CD8-positive, alpha-beta memory T cell (primary cell): ENCODE data around the gene STXBP2. TPM values are rescaled to one million over a fixed set of nuclear protein-coding genes. Genes with fewer than 3 reads are reported as not detected.

ENCODE experiments used
- CTCF ChIA-PET: fragments of 350-600 bp; sonication (Branson Sonifier 250); formaldehyde crosslinking; loops from one replicate; lab custom pipeline; 2021; ENCODE audit warnings: antibody characterized with exemption; lab: Charles Lee
- POLR2A ChIA-PET: fragments of 350-600 bp; sonication (Branson Sonifier 250); formaldehyde crosslinking; loops from one replicate; lab custom pipeline; 2021; ENCODE audit warnings: antibody characterized with exemption; lab: Charles Lee
- DNase-seq, 5 donors: peaks; one replicate each; pipeline versions ENCODE4 v3.0.0 to v3.0.0-alpha.2; 2020 to 2022; ENCODE audit warnings: mixed read lengths in 1 of 5
- H3K27ac ChIP-seq: one replicate; pipeline ENCODE4 v1.7.0; 2013; ENCODE audit warnings: low read depth, mild to moderate bottlenecking, low read length, moderate library complexity
- H3K27me3 ChIP-seq: 2 replicates; pipeline ENCODE4 v1.7.0; 2013; ENCODE audit warnings: low read length, mild to moderate bottlenecking; ENCODE audit not compliant: insufficient read depth, poor library complexity, severe bottlenecking
- H3K36me3 ChIP-seq: 2 replicates; pipeline ENCODE4 v1.7.0; 2013; ENCODE audit warnings: mild to moderate bottlenecking, low read length, moderate library complexity; ENCODE audit not compliant: insufficient read depth
- H3K4me1 ChIP-seq: 2 replicates; pipeline ENCODE4 v1.7.0; 2013; ENCODE audit warnings: mild to moderate bottlenecking, low read length, moderate library complexity; ENCODE audit not compliant: insufficient read depth
- H3K4me3 ChIP-seq: 2 replicates; pipeline ENCODE4 v1.7.0; 2013; ENCODE audit warnings: mild to moderate bottlenecking, low read length
- H3K9me3 ChIP-seq: 2 replicates; pipeline ENCODE4 v1.7.0; 2013; ENCODE audit warnings: mild to moderate bottlenecking, low read length
- H3K27ac Mint-ChIP-seq, 8 donors: one replicate each; pipeline ENCODE4 v1.8.0; 2020 to 2021; ENCODE audit warnings: mixed read lengths in 8 of 8, mild to moderate bottlenecking in 6 of 8, inconsistent platforms in 3 of 8, moderate library complexity in 3 of 8
- H3K27me3 Mint-ChIP-seq, 2 donors: one replicate each; pipeline ENCODE4 v1.8.0; 2020 to 2021; ENCODE audit warnings: mixed read lengths in 2 of 2, mild to moderate bottlenecking in 1 of 2, moderate library complexity in 1 of 2
- H3K36me3 Mint-ChIP-seq, 3 donors: one replicate each; pipeline ENCODE4 v1.8.0; 2020 to 2021; ENCODE audit warnings: mixed read lengths in 3 of 3, inconsistent platforms in 1 of 3, mild to moderate bottlenecking in 1 of 3
- H3K4me1 Mint-ChIP-seq, 3 donors: one replicate each; pipeline ENCODE4 v1.8.0; 2020 to 2021; ENCODE audit warnings: mixed read lengths in 3 of 3, inconsistent platforms in 1 of 3, mild to moderate bottlenecking in 1 of 3
- H3K4me3 Mint-ChIP-seq, 7 donors: one replicate each; pipeline ENCODE4 v1.8.0; 2020 to 2021; ENCODE audit warnings: mixed read lengths in 7 of 7, mild to moderate bottlenecking in 6 of 7, moderate library complexity in 4 of 7, inconsistent platforms in 2 of 7
- H3K9me3 Mint-ChIP-seq, 5 donors: one replicate each; pipeline ENCODE4 v1.8.0; 2020 to 2022; ENCODE audit warnings: mixed read lengths in 5 of 5, mild to moderate bottlenecking in 3 of 5, moderate library complexity in 2 of 5, inconsistent platforms in 1 of 5
- polyA plus RNA-seq: library from polyadenylated mRNA; unstranded; fragments of 300-500 nt; fragmentation: Illumina TruSeq; gene quantifications from one replicate; pipeline ENCODE4 v1.2.3, GENCODE V29; 2021
- total RNA-seq, 2 experiments: library from RNA; stranded (reverse); gene quantifications; one replicate each; pipeline ENCODE4 v1.2.3, GENCODE V29; 2021

STXBP2 gene
- total and polyA plus RNA-seq, 3 experiments from 2014 or later = 75.2 to 80.5 (median 80.1) TPM

- H3K27ac Mint-ChIP-seq = no peak overlapping the region
- no peak overlapping the region for H3K4me3 Mint-ChIP-seq
These were observed 36.2 kb upstream of the STXBP2 start for GRCh38 chr19:7600721-7601120.

GRCh38 chr19:7602240-7602934 is 34.5 kb upstream of the STXBP2 start:
- no peak overlapping the region for H3K4me3 Mint-ChIP-seq
- Histone ChIP-seq H3K9me3 (no peaks in the 10 kb centered on the region), H3K4me3 (no peak overlapping the region), H3K36me3 (no peaks in the 10 kb centered on the region), H3K27ac (no peak overlapping the region), H3K27me3 (peaks cover 7% of the 10 kb centered on the region), H3K4me1 (no peaks in the 10 kb centered on the region)
- no peaks in the 10 kb centered on the region for H3K4me1 Mint-ChIP-seq
- H3K27me3 Mint-ChIP-seq = peaks cover 12 to 29% of the 10 kb centered on the region in 2 donors
- H3K36me3 Mint-ChIP-seq = no peaks in the 10 kb centered on the region
- DNase-seq = no peak
- H3K9me3 Mint-ChIP-seq = peaks cover 0 to 2% (median 0%) of the 10 kb centered on the region in 5 donors
- peak overlapping the region in 1 of 8 donors; percentile 16 for H3K27ac Mint-ChIP-seq
- POLR2A ChIA-PET = no interaction called here
- CTCF ChIA-PET = no interaction called here

More at GRCh38 chr19:7600721-7601120, 36.2 kb upstream of the STXBP2 start:
- ChIA-PET POLR2A (no interaction called here), CTCF (no interaction called here)
- Mint-ChIP-seq H3K36me3 (no peaks in the 10 kb centered on the region), H3K9me3 (no peaks in the 10 kb centered on the region), H3K27me3 (peaks cover 17 to 34% of the 10 kb centered on the region in 2 donors), H3K4me1 (peaks cover 0 to 4% (median 2%) of the 10 kb centered on the region in 3 donors)
- Histone ChIP-seq H3K36me3 (no peaks in the 10 kb centered on the region), H3K27ac (no peak overlapping the region), H3K27me3 (peaks cover 18% of the 10 kb centered on the region), H3K9me3 (no peaks in the 10 kb centered on the region), H3K4me3 (no peak overlapping the region), H3K4me1 (no peaks in the 10 kb centered on the region)
- DNase-seq = no peak

GRCh38 chr19:7602935-7603497 is 33.9 kb upstream of the STXBP2 start:
- Histone ChIP-seq H3K27me3 (peaks cover 2% of the 10 kb centered on the region), H3K4me3 (no peak overlapping the region), H3K36me3 (no peaks in the 10 kb centered on the region), H3K27ac (no peak overlapping the region), H3K9me3 (no peaks in the 10 kb centered on the region), H3K4me1 (no peaks in the 10 kb centered on the region)
- ChIA-PET CTCF (no interaction called here), POLR2A (no interaction called here)
- Mint-ChIP-seq H3K4me3 (no peak overlapping the region), H3K36me3 (no peaks in the 10 kb centered on the region), H3K9me3 (peaks cover 0 to 2% (median 0%) of the 10 kb centered on the region in 5 donors), H3K27me3 (peaks cover 6 to 23% of the 10 kb centered on the region in 2 donors), H3K27ac (no peak overlapping the region), H3K4me1 (no peaks in the 10 kb centered on the region)
- no peak for DNase-seq

GRCh38 chr19:7603919-7604318 is 33.0 kb upstream of the STXBP2 start:
- no peaks in the 10 kb centered on the region for H3K4me1 ChIP-seq
- Mint-ChIP-seq H3K9me3 (peaks cover 0 to 2% (median 0%) of the 10 kb centered on the region in 5 donors), H3K27ac (no peak overlapping the region), H3K27me3 (peaks cover 2 to 23% of the 10 kb centered on the region in 2 donors), H3K4me1 (no peaks in the 10 kb centered on the region), H3K36me3 (no peaks in the 10 kb centered on the region), H3K4me3 (no peak overlapping the region)
- no peak for DNase-seq
- H3K4me3 ChIP-seq = no peak overlapping the region
- ChIA-PET POLR2A (no interaction called here), CTCF (interaction anchor here (0.9 kb wide), 1 partner anchor 36 kb away, joined by 3 read pairs; no protein-coding TSS in a partner anchor)
- no peaks in the 10 kb centered on the region for H3K27me3 ChIP-seq
- H3K36me3 ChIP-seq = no peaks in the 10 kb centered on the region
- H3K9me3 ChIP-seq = no peaks in the 10 kb centered on the region
- no peak overlapping the region for H3K27ac ChIP-seq

DNA sequence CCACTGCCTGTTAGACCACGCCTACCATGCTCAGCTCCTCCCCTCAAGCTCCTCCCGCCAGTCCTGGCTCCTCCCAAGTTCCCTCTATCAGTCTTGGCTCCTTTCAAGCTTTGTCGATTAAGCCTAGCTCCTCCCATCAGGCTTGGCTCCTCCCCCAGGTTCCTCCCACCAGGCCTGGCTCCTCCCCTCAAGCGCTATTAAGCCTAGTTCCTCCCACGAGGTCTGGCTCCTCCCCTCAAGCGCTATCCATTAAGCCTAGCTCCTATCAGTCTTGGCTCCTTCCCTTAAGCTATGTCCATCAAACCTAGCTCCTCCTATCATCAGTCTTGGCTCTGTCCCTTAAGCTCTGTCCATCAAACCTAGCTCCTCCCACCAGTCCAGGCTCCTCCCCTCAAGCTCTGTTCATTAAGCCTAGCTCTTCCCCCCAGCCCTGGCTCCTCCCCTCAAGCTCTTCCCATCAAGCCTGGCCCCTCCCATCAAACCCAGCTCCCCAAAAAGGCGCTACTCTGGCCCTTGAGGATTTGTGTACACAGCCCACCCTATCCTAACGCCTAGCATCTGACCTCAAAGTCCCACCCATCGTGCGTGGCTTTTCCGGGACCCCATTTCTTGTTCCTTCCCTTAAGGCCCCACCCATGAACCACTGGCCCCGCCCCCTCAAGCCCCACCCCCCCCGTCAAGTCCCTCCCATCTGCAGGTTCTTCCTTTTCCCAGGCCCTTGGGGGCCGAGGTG is 31.3 kb upstream of the STXBP2 start:
- Histone ChIP-seq H3K4me3 (no peak overlapping the region), H3K4me1 (no peaks in the 10 kb centered on the region), H3K9me3 (no peaks in the 10 kb centered on the region), H3K27me3 (no peaks in the 10 kb centered on the region), H3K36me3 (no peaks in the 10 kb centered on the region), H3K27ac (no peak overlapping the region)
- H3K4me3 Mint-ChIP-seq = no peak overlapping the region
- H3K27ac Mint-ChIP-seq = no peak overlapping the region
- no peaks in the 10 kb centered on the region for H3K4me1 Mint-ChIP-seq
- DNase-seq = no peak
- CTCF ChIA-PET = no interaction called here
- H3K27me3 Mint-ChIP-seq = peaks cover 2 to 23% of the 10 kb centered on the region in 2 donors
- POLR2A ChIA-PET = no interaction called here
- H3K9me3 Mint-ChIP-seq = peaks cover 0 to 2% (median 0%) of the 10 kb centered on the region in 5 donors
- no peaks in the 10 kb centered on the region for H3K36me3 Mint-ChIP-seq

- ChIA-PET POLR2A (no interaction called here), CTCF (no interaction called here)
- DNase-seq = no peak
- no peaks in the 10 kb centered on the region for H3K36me3 ChIP-seq
- H3K36me3 Mint-ChIP-seq = no peaks in the 10 kb centered on the region
- H3K27me3 ChIP-seq = no peaks in the 10 kb centered on the region
- H3K4me3 Mint-ChIP-seq = no peak overlapping the region
- H3K4me3 ChIP-seq = no peak overlapping the region
- H3K4me1 Mint-ChIP-seq = no peaks in the 10 kb centered on the region
- no peak overlapping the region for H3K27ac ChIP-seq
- no peaks in the 10 kb centered on the region for H3K9me3 ChIP-seq
- peaks cover 2 to 23% of the 10 kb centered on the region in 2 donors for H3K27me3 Mint-ChIP-seq
- no peak overlapping the region for H3K27ac Mint-ChIP-seq
- no peaks in the 10 kb centered on the region for H3K4me1 ChIP-seq
- peaks cover 0 to 2% (median 0%) of the 10 kb centered on the region in 5 donors for H3K9me3 Mint-ChIP-seq
These were observed 30.6 kb upstream of the STXBP2 start for GRCh38 chr19:7606289-7606688.

DNA sequence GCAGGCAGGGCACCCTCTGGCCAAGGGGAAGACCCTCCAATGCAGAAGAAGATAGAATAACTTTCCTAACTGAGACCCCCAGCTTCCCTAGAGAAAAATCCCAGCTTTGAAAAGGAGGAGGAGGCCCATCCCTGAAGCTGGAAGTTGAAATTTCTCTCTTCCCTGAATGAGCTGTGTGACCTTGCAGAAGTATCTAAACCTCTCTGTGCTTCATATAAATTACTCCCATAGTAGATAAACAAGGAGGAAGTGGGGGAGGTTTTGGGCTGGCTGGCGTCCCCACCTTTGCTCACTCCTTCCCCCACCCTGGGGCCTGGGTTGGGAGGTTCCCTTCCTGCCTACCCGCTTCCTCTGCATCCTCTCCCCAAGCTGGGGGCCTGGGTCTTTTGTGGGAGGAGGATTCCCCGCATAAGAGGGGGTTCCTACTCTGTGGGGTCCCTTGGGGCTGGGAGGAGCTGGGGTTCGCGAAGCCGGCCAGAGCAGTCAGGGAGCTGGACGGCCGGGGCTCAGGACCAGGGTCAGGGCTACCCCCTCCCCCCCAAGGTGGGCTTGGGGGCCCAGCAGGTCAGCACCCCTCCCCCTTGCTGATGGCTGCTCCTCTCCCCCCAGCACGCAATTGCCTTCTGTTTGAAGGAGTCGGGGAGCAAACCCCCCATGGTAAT is 29.6 kb upstream of the STXBP2 start:
- Histone ChIP-seq H3K9me3 (no peaks in the 10 kb centered on the region), H3K27ac (no peak overlapping the region), H3K4me1 (no peaks in the 10 kb centered on the region), H3K36me3 (no peaks in the 10 kb centered on the region), H3K4me3 (no peak overlapping the region), H3K27me3 (no peaks in the 10 kb centered on the region)
- peaks cover 0 to 2% (median 0%) of the 10 kb centered on the region in 5 donors for H3K9me3 Mint-ChIP-seq
- H3K27me3 Mint-ChIP-seq = peaks cover 2 to 18% of the 10 kb centered on the region in 2 donors
- no peak overlapping the region for H3K27ac Mint-ChIP-seq
- H3K4me3 Mint-ChIP-seq = no peak overlapping the region
- ChIA-PET POLR2A (no interaction called here), CTCF (no interaction called here)
- no peaks in the 10 kb centered on the region for H3K4me1 Mint-ChIP-seq
- no peak for DNase-seq
- H3K36me3 Mint-ChIP-seq = no peaks in the 10 kb centered on the region
